Lower lobe of right lung (tissue), 2 donors: Measurements from ENCODE around the gene NRN1L. TPM values are rescaled to one million over a fixed set of nuclear protein-coding genes. Genes with fewer than 3 reads are reported as not detected.
"Not testable (repeated sequence)": the region's sequence is repeated elsewhere in the genome, so short reads cannot be mapped to it uniquely, and the experiment has no call there.

Experiments
- ATAC-seq, 2 donors: fragments of 200-7000 bp; cut with Tn5 transposase; one replicate each; pipeline ENCODE4 v1.9.1; 2020 to 2022; ENCODE audit warnings: mild to moderate bottlenecking in 2 of 2, moderate library complexity in 2 of 2
- DNase-seq: peaks from one replicate; pipeline ENCODE4 v3.0.0-alpha.2; 2020
- H3K27ac ChIP-seq: fragments of 200-600 bp; one replicate; pipeline ENCODE4 v1.8.0; 2022
- H3K27me3 ChIP-seq: fragments of 200-600 bp; one replicate; pipeline ENCODE4 v1.8.0; 2022; ENCODE audit warnings: low read depth
- H3K36me3 ChIP-seq: fragments of 200-600 bp; one replicate; pipeline ENCODE4 v1.8.0; 2022; ENCODE audit warnings: mild to moderate bottlenecking
- H3K4me1 ChIP-seq: fragments of 200-600 bp; one replicate; pipeline ENCODE4 v1.8.0; 2022
- H3K4me3 ChIP-seq: fragments of 200-600 bp; one replicate; pipeline ENCODE4 v1.8.0; 2022; ENCODE audit warnings: mild to moderate bottlenecking
- H3K9me3 ChIP-seq: fragments of 200-600 bp; one replicate; pipeline ENCODE4 v1.8.0; 2022
- CTCF ChIP-seq: fragments of 200-600 bp; IDR thresholded peaks from one replicate; pipeline ENCODE4 v1.8.0; 2022; ENCODE audit warnings: antibody characterized with exemption, mild to moderate bottlenecking
- intact Hi-C: fragments of 100-400 bp; cut with DNase I; formaldehyde crosslinking; loops from one replicate; pipeline ENCODE4 v1.11.0; 2022
- total RNA-seq: library from RNA; stranded (reverse); fragmentation: NEBNext Ultra II Directional; extraction: Animal tissue kit (Norgen Biotek cat#: 25700); gene quantifications from one replicate; pipeline ENCODE4 v1.2.1, GENCODE V29; 2021
- donor health status: DM: no; HTN: yes; CAD: no; lungs with severe emphysema.

NRN1L gene
- total RNA-seq, 1 donor from 2014 or later = 1.7 TPM

- H3K4me3 ChIP-seq = no peak overlapping the region
- H3K27ac ChIP-seq = no peak overlapping the region
- DNase-seq = no peak
- peak; percentile 11 to 44 for ATAC-seq
- peaks cover 43% of the 10 kb centered on the region for H3K36me3 ChIP-seq
- no peaks in the 10 kb centered on the region for H3K9me3 ChIP-seq
- peaks cover 39% of the 10 kb centered on the region for H3K4me1 ChIP-seq
- intact Hi-C loops = no loop called here
- H3K27me3 ChIP-seq = no peaks in the 10 kb centered on the region
- TF ChIP-seq CTCF = no peak
Observed at GRCh38 chr16:67862623-67863583, 21.8 kb upstream of the NRN1L start.

GRCh38 chr16:67864044-67864443 lies 20.6 kb upstream of the NRN1L start:
- Histone ChIP-seq H3K4me1 (peaks cover 27% of the 10 kb centered on the region), H3K36me3 (peaks cover 55% of the 10 kb centered on the region)
- H3K9me3 ChIP-seq, DNase-seq, ATAC-seq, H3K4me3 ChIP-seq, H3K27ac ChIP-seq, intact Hi-C loops, H3K27me3 ChIP-seq: not testable (repeated sequence)

GRCh38 chr16:67864594-67864993 lies 20.1 kb upstream of the NRN1L start:
- H3K36me3 ChIP-seq = peaks cover 60% of the 10 kb centered on the region
- no peak for TF ChIP-seq CTCF
- DNase-seq = no peak
- H3K9me3 ChIP-seq = no peaks in the 10 kb centered on the region
- no peak for ATAC-seq
- H3K4me3 ChIP-seq = no peak overlapping the region
- H3K4me1 ChIP-seq = peaks cover 26% of the 10 kb centered on the region
- intact Hi-C loops = no loop called here
- H3K27me3 ChIP-seq = no peaks in the 10 kb centered on the region
- H3K27ac ChIP-seq = no peak overlapping the region

GRCh38 chr16:67865318-67865717 lies 19.4 kb upstream of the NRN1L start:
- Histone ChIP-seq H3K27ac (no peak overlapping the region), H3K4me1 (peaks cover 23% of the 10 kb centered on the region), H3K36me3 (peaks cover 63% of the 10 kb centered on the region), H3K9me3 (no peaks in the 10 kb centered on the region), H3K27me3 (no peaks in the 10 kb centered on the region), H3K4me3 (no peak overlapping the region)
- intact Hi-C loops = no loop called here
- peak; percentile 40 to 45 for ATAC-seq
- peak; percentile 41 for TF ChIP-seq CTCF
- no peak for DNase-seq

GRCh38 chr16:67868290-67868689 lies 16.4 kb upstream of the NRN1L start:
- intact Hi-C loops = no loop called here
- ATAC-seq (no peak), DNase-seq (no peak)
- TF ChIP-seq CTCF = no peak
- H3K4me1 ChIP-seq = peaks cover 8% of the 10 kb centered on the region
- H3K27me3 ChIP-seq = no peaks in the 10 kb centered on the region
- peaks cover 69% of the 10 kb centered on the region for H3K36me3 ChIP-seq
- no peak overlapping the region for H3K4me3 ChIP-seq
- H3K27ac ChIP-seq = no peak overlapping the region
- no peaks in the 10 kb centered on the region for H3K9me3 ChIP-seq

GRCh38 chr16:67869653-67870052 lies 15.0 kb upstream of the NRN1L start:
- no peak for ATAC-seq
- Histone ChIP-seq H3K4me1 (peaks cover 19% of the 10 kb centered on the region), H3K4me3 (no peak overlapping the region), H3K9me3 (no peaks in the 10 kb centered on the region), H3K36me3 (peaks cover 69% of the 10 kb centered on the region), H3K27me3 (no peaks in the 10 kb centered on the region), H3K27ac (no peak overlapping the region)
- no peak for DNase-seq
- intact Hi-C loops = no loop called here
- TF ChIP-seq CTCF = no peak
